Activated T-cell treated with anti-CD3 and anti-CD28 coated beads, Interleukin-2, amount 50 U/mL, for 24 hours (primary cell): ENCODE results near the gene AFF3.

Source experiments
- DNase-seq: peaks from one replicate; pipeline ENCODE4 v3.0.0-alpha.2; 2020
- H3K27ac Mint-ChIP-seq: 2 replicates; pipeline ENCODE4 v1.8.0; 2020; ENCODE audit warnings: mild to moderate bottlenecking, mixed read lengths
- H3K27me3 Mint-ChIP-seq: 2 replicates; pipeline ENCODE4 v1.8.0; 2020; ENCODE audit warnings: mixed read lengths
- H3K36me3 Mint-ChIP-seq: 2 replicates; pipeline ENCODE4 v1.8.0; 2020; ENCODE audit warnings: low read depth, mixed read lengths
- H3K4me1 Mint-ChIP-seq: 2 replicates; pipeline ENCODE4 v1.8.0; 2020; ENCODE audit warnings: low read depth, mixed read lengths
- H3K4me3 Mint-ChIP-seq: 2 replicates; pipeline ENCODE4 v1.8.0; 2020; ENCODE audit warnings: mild to moderate bottlenecking, moderate library complexity, mixed read lengths
- H3K9me3 Mint-ChIP-seq: 2 replicates; pipeline ENCODE4 v1.8.0; 2020; ENCODE audit warnings: mixed read lengths

Gene AFF3

GRCh38 chr2:100015849-100016248 is 126.5 kb downstream of the AFF3 start:
- Mint-ChIP-seq H3K4me3 (no peak overlapping the region), H3K4me1 (no peaks in the 10 kb centered on the region), H3K9me3 (no peaks in the 10 kb centered on the region), H3K27me3 (no peaks in the 10 kb centered on the region), H3K36me3 (no peaks in the 10 kb centered on the region), H3K27ac (no peak overlapping the region)
- DNase-seq = no peak

GRCh38 chr2:100013892-100014677 is 128.3 kb downstream of the AFF3 start:
- H3K36me3 Mint-ChIP-seq = no peaks in the 10 kb centered on the region
- no peaks in the 10 kb centered on the region for H3K27me3 Mint-ChIP-seq
- H3K9me3 Mint-ChIP-seq = no peaks in the 10 kb centered on the region
- H3K27ac Mint-ChIP-seq = no peak overlapping the region
- no peaks in the 10 kb centered on the region for H3K4me1 Mint-ChIP-seq
- no peak overlapping the region for H3K4me3 Mint-ChIP-seq
- DNase-seq = no peak

- DNase-seq = no peak
- Mint-ChIP-seq H3K4me1 (no peaks in the 10 kb centered on the region), H3K27ac (no peak overlapping the region), H3K9me3 (no peaks in the 10 kb centered on the region), H3K36me3 (no peaks in the 10 kb centered on the region), H3K27me3 (no peaks in the 10 kb centered on the region), H3K4me3 (no peak overlapping the region)
Observed at GRCh38 chr2:100012561-100012960, 129.8 kb downstream of the AFF3 start.

- Mint-ChIP-seq H3K4me1 (no peaks in the 10 kb centered on the region), H3K9me3 (no peaks in the 10 kb centered on the region), H3K27ac (no peak overlapping the region), H3K36me3 (no peaks in the 10 kb centered on the region), H3K27me3 (no peaks in the 10 kb centered on the region), H3K4me3 (no peak overlapping the region)
- no peak for DNase-seq
Observed at GRCh38 chr2:100011272-100011731, 131.1 kb downstream of the AFF3 start.

GRCh38 chr2:100010606-100011005 is 131.8 kb downstream of the AFF3 start:
- no peak for DNase-seq
- no peaks in the 10 kb centered on the region for H3K27me3 Mint-ChIP-seq
- H3K4me3 Mint-ChIP-seq = no peak overlapping the region
- H3K36me3 Mint-ChIP-seq = no peaks in the 10 kb centered on the region
- H3K27ac Mint-ChIP-seq = no peak overlapping the region
- H3K4me1 Mint-ChIP-seq = no peaks in the 10 kb centered on the region
- no peaks in the 10 kb centered on the region for H3K9me3 Mint-ChIP-seq

- Mint-ChIP-seq H3K4me1 (no peaks in the 10 kb centered on the region), H3K27ac (no peak overlapping the region)
Observed at GRCh38 chr2:100009743-100010142, 132.6 kb downstream of the AFF3 start.

GRCh38 chr2:100008956-100009355 is 133.4 kb downstream of the AFF3 start:
- H3K27me3 Mint-ChIP-seq = no peaks in the 10 kb centered on the region
- H3K36me3 Mint-ChIP-seq = no peaks in the 10 kb centered on the region
- no peaks in the 10 kb centered on the region for H3K9me3 Mint-ChIP-seq
- no peak overlapping the region for H3K4me3 Mint-ChIP-seq
- no peak for DNase-seq
- H3K27ac Mint-ChIP-seq = no peak overlapping the region
- H3K4me1 Mint-ChIP-seq = no peaks in the 10 kb centered on the region

More at GRCh38 chr2:100009743-100010142, 132.6 kb downstream of the AFF3 start:
- Mint-ChIP-seq H3K4me3 (no peak overlapping the region), H3K27me3 (no peaks in the 10 kb centered on the region), H3K36me3 (no peaks in the 10 kb centered on the region), H3K9me3 (no peaks in the 10 kb centered on the region)
- no peak for DNase-seq

GRCh38 chr2:100006516-100006915 is 135.9 kb downstream of the AFF3 start:
- Mint-ChIP-seq H3K27me3 (no peaks in the 10 kb centered on the region), H3K4me3 (no peak overlapping the region), H3K27ac (no peak overlapping the region), H3K36me3 (no peaks in the 10 kb centered on the region), H3K9me3 (no peaks in the 10 kb centered on the region), H3K4me1 (peaks cover 2% of the 10 kb centered on the region)
- no peak for DNase-seq

- Mint-ChIP-seq H3K4me3 (no peak overlapping the region), H3K27ac (no peak overlapping the region), H3K27me3 (no peaks in the 10 kb centered on the region), H3K9me3 (no peaks in the 10 kb centered on the region), H3K4me1 (peaks cover 11% of the 10 kb centered on the region), H3K36me3 (no peaks in the 10 kb centered on the region)
- DNase-seq = no peak
Observed at GRCh38 chr2:100004959-100005387, 137.4 kb downstream of the AFF3 start.

GRCh38 chr2:100004348-100004884 is 138.0 kb downstream of the AFF3 start:
- Mint-ChIP-seq H3K27me3 (no peaks in the 10 kb centered on the region), H3K36me3 (no peaks in the 10 kb centered on the region), H3K4me1 (peaks cover 11% of the 10 kb centered on the region), H3K9me3 (no peaks in the 10 kb centered on the region), H3K27ac (no peak overlapping the region), H3K4me3 (no peak overlapping the region)
- no peak for DNase-seq

- DNase-seq = no peak
- Mint-ChIP-seq H3K9me3 (no peaks in the 10 kb centered on the region), H3K36me3 (no peaks in the 10 kb centered on the region), H3K27ac (no peak overlapping the region), H3K4me3 (no peak overlapping the region), H3K4me1 (peaks cover 11% of the 10 kb centered on the region), H3K27me3 (no peaks in the 10 kb centered on the region)
Observed at GRCh38 chr2:100002059-100002458, 140.3 kb downstream of the AFF3 start.

- peak overlapping the region; percentile 46 for H3K4me3 Mint-ChIP-seq
- H3K27me3 Mint-ChIP-seq = no peaks in the 10 kb centered on the region
- no peak for DNase-seq
- H3K36me3 Mint-ChIP-seq = no peaks in the 10 kb centered on the region
- no peak overlapping the region for H3K27ac Mint-ChIP-seq
- H3K9me3 Mint-ChIP-seq = no peaks in the 10 kb centered on the region
- peaks cover 11% of the 10 kb centered on the region for H3K4me1 Mint-ChIP-seq
Observed at GRCh38 chr2:100000915-100001707, 141.3 kb downstream of the AFF3 start.

- no peak for DNase-seq
- Mint-ChIP-seq H3K4me3 (no peak overlapping the region), H3K27me3 (no peaks in the 10 kb centered on the region), H3K36me3 (no peaks in the 10 kb centered on the region), H3K9me3 (no peaks in the 10 kb centered on the region), H3K27ac (no peak overlapping the region), H3K4me1 (peaks cover 11% of the 10 kb centered on the region)
Observed at GRCh38 chr2:99998651-99999320, 143.6 kb downstream of the AFF3 start.

GRCh38 chr2:99989905-99990304 is 152.5 kb downstream of the AFF3 start:
- H3K36me3 Mint-ChIP-seq = no peaks in the 10 kb centered on the region
- no peaks in the 10 kb centered on the region for H3K9me3 Mint-ChIP-seq
- no peak overlapping the region for H3K27ac Mint-ChIP-seq
- H3K4me3 Mint-ChIP-seq = no peak overlapping the region
- H3K27me3 Mint-ChIP-seq = no peaks in the 10 kb centered on the region
- no peak for DNase-seq
- no peaks in the 10 kb centered on the region for H3K4me1 Mint-ChIP-seq
